PC-9 (cell line): ENCODE results near the gene UMAD1. TPM values are rescaled to one million over a fixed set of nuclear protein-coding genes. Genes with fewer than 3 reads are reported as not detected.

Experiments
- BruUV-seq: library from RNA; stranded (reverse); fragments of 400-500 nt; replicated peaks from 2 replicates; lab custom pipeline; 2021; lab: Mats Ljungman, UMichigan
- CTCF ChIA-PET: fragments of 300-600 bp; sonication (Branson Sonifier 250); formaldehyde crosslinking; loops from one replicate; lab custom pipeline; 2022; ENCODE audit warnings: antibody characterized with exemption; lab: Charles Lee
- POLR2A ChIA-PET: fragments of 300-600 bp; sonication (Branson Sonifier 250); formaldehyde crosslinking; loops from one replicate; lab custom pipeline; 2022; ENCODE audit warnings: antibody characterized with exemption; ENCODE audit not compliant: unreplicated experiment; lab: Charles Lee
- DNase-seq, 2 experiments: peaks; one replicate each; pipeline versions ENCODE4 v3.0.0 to v3.0.0-alpha.2; 2015 to 2022; ENCODE audit warnings: mixed read lengths in 1 of 2
- H2AFZ ChIP-seq: fragments of 200-600 bp; sonication (generic); 2 replicates; pipeline ENCODE4 v1.8.1; 2017; ENCODE audit warnings: antibody characterized with exemption
- H3F3A ChIP-seq: fragments of 200-600 bp; sonication (generic); 2 replicates; pipeline ENCODE4 v1.8.1; 2017; ENCODE audit warnings: antibody characterized with exemption, mild to moderate bottlenecking, low read depth; ENCODE audit not compliant: insufficient read depth
- H3K27ac ChIP-seq: fragments of 200-600 bp; sonication (generic); 2 replicates; pipeline ENCODE4 v1.6.1; 2016; ENCODE audit warnings: mixed run types
- H3K27me3 ChIP-seq: fragments of 200-600 bp; sonication (generic); 2 replicates; pipeline ENCODE4 v1.6.1; 2016; ENCODE audit warnings: low read depth, mixed run types; ENCODE audit not compliant: insufficient read depth
- H3K36me3 ChIP-seq: fragments of 200-600 bp; sonication (generic); 2 replicates; pipeline ENCODE4 v1.6.1; 2016; ENCODE audit warnings: low read depth, mixed run types
- H3K4me1 ChIP-seq: fragments of 200-600 bp; sonication (generic); replicated peaks from 2 replicates; pipeline ENCODE4 v1.6.1; 2016; ENCODE audit warnings: mixed run types; ENCODE audit not compliant: insufficient read depth
- H3K4me2 ChIP-seq: fragments of 200-600 bp; sonication (generic); 2 replicates; pipeline ENCODE4 v1.6.1; 2017; ENCODE audit warnings: mixed run types
- H3K4me3 ChIP-seq: fragments of 200-600 bp; sonication (generic); 2 replicates; pipeline ENCODE4 v1.6.1; 2016; ENCODE audit warnings: mixed run types
- H3K79me2 ChIP-seq: fragments of 200-600 bp; sonication (generic); 2 replicates; pipeline ENCODE4 v1.6.1; 2017; ENCODE audit warnings: low read depth, mixed run types
- H3K9me2 ChIP-seq: fragments of 200-600 bp; sonication (generic); 2 replicates; pipeline ENCODE4 v1.8.1; 2017; ENCODE audit warnings: mild to moderate bottlenecking; ENCODE audit not compliant: insufficient read depth
- H3K9me3 ChIP-seq: fragments of 200-600 bp; sonication (generic); 2 replicates; pipeline ENCODE4 v1.8.1; 2016; ENCODE audit warnings: low read depth; ENCODE audit not compliant: insufficient read depth
- H4K20me1 ChIP-seq: fragments of 200-600 bp; sonication (generic); 2 replicates; pipeline ENCODE4 v1.8.1; 2017; ENCODE audit not compliant: insufficient read depth
- EZH2 ChIP-seq: fragments of 200-600 bp; sonication (generic); IDR thresholded peaks from 2 replicates; pipeline ENCODE4 v1.8.0; 2017; ENCODE audit warnings: antibody characterized with exemption, low read depth
- intact Hi-C: fragments of 100-400 bp; cut with micrococcal nuclease; formaldehyde crosslinking; loops from one replicate; pipeline ENCODE4 v1.10.0; 2022; ENCODE audit not compliant: unreplicated experiment
- total RNA-seq: library from RNA; stranded (reverse); gene quantifications from 2 replicates; pipeline ENCODE4 v1.2.3, GENCODE V29; 2021
- TF ChIP-seq, protein P1 (sequence below): fragments of 200-600 bp; sonication (generic); conservative IDR thresholded peaks from 2 replicates; pipeline ENCODE4 v1.6.1; 2017; ENCODE audit warnings: mixed run types, antibody characterized with exemption, mild to moderate bottlenecking, moderate library complexity

Gene UMAD1
- total RNA-seq, 1 experiment from 2014 or later, result 20.5 TPM

DNA sequence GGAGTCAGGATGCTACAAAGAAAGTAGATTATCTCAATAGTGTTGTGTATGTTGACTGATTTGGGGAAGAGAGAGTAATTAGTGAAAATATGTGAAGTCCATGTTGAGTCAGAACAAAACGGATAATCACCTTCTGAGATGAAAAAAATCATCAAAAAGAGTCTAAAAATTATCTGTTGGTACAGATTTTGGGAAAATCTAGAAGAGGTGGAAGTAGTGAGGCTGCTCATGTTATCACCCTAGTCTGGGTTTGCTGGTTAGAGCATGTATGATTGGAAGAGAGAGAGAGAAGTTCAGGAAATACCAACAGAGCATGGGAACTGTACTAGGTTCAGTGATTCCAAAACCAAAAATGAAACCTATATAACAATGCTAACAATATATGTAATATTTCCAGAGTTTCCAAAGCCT, 65.6 kb downstream of the UMAD1 start:
- BruUV-seq, result no TSS peak
- POLR2A ChIA-PET, result no interaction called here

DNA sequence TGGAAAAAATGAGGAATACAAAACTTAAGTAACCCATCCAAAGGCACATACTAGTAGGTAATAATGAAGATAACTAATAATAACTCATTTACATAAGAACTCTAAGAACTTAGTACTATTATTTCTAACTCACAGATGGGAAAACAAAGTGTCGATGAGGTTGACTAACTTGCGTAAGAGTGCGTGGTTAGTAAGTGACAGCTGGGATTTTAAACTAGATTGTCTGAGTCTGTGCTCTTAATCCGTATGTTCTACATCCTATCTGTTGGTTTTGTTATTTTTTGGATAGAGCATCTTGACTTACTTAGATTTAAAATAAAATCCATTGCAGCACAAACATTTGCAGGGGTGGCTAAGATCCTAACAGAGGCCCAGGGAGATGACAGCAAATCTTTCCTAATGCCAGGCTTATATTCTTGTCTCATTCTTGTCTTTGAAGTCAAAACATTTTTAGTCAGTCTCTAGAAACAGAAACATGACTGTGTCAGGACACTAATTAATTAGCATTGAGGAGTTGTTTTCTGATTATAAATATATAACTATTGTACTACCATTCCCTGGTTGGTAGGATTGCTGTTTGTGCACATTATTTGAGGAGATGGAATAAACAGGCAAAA, 66.1 kb downstream of the UMAD1 start:
- Histone ChIP-seq H3K9me3 (no peaks in the 10 kb centered on the region), H3K9me2 (no peaks in the 10 kb centered on the region), H3F3A (no peaks in the 10 kb centered on the region), H3K36me3 (no peaks in the 10 kb centered on the region), H3K4me2 (no peak overlapping the region), H4K20me1 (no peaks in the 10 kb centered on the region; the same call in 1 of the 2 replicates), H3K4me3 (no peak overlapping the region), H3K4me1 (no peaks in the 10 kb centered on the region), H3K27me3 (no peaks in the 10 kb centered on the region), H2AFZ (no peak overlapping the region), H3K27ac (no peak overlapping the region), H3K79me2 (no peaks in the 10 kb centered on the region)
- ChIA-PET POLR2A (no interaction called here), CTCF (no interaction called here)
- TF ChIP-seq, protein P1, sequence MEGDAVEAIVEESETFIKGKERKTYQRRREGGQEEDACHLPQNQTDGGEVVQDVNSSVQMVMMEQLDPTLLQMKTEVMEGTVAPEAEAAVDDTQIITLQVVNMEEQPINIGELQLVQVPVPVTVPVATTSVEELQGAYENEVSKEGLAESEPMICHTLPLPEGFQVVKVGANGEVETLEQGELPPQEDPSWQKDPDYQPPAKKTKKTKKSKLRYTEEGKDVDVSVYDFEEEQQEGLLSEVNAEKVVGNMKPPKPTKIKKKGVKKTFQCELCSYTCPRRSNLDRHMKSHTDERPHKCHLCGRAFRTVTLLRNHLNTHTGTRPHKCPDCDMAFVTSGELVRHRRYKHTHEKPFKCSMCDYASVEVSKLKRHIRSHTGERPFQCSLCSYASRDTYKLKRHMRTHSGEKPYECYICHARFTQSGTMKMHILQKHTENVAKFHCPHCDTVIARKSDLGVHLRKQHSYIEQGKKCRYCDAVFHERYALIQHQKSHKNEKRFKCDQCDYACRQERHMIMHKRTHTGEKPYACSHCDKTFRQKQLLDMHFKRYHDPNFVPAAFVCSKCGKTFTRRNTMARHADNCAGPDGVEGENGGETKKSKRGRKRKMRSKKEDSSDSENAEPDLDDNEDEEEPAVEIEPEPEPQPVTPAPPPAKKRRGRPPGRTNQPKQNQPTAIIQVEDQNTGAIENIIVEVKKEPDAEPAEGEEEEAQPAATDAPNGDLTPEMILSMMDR, result no peak
- no peak for TF ChIP-seq EZH2
- intact Hi-C loops, result no loop called here
- no TSS peak for BruUV-seq
- DNase-seq, result no peak

More for the DNA sequence above, 65.6 kb downstream of the UMAD1 start:
- Histone ChIP-seq H3K9me2 (no peaks in the 10 kb centered on the region), H3K4me3 (no peak overlapping the region), H3K27me3 (no peaks in the 10 kb centered on the region), H3F3A (no peaks in the 10 kb centered on the region), H3K4me1 (no peaks in the 10 kb centered on the region), H3K27ac (no peak overlapping the region), H4K20me1 (no peaks in the 10 kb centered on the region; the same call in 1 of the 2 replicates), H3K79me2 (no peaks in the 10 kb centered on the region), H2AFZ (no peak overlapping the region), H3K4me2 (no peak overlapping the region), H3K36me3 (no peaks in the 10 kb centered on the region), H3K9me3 (no peaks in the 10 kb centered on the region)
- DNase-seq, result no peak
- no peak for TF ChIP-seq EZH2
- TF ChIP-seq, protein P1, result no peak
- CTCF ChIA-PET, result no interaction called here
- intact Hi-C loops, result no loop called here

DNA sequence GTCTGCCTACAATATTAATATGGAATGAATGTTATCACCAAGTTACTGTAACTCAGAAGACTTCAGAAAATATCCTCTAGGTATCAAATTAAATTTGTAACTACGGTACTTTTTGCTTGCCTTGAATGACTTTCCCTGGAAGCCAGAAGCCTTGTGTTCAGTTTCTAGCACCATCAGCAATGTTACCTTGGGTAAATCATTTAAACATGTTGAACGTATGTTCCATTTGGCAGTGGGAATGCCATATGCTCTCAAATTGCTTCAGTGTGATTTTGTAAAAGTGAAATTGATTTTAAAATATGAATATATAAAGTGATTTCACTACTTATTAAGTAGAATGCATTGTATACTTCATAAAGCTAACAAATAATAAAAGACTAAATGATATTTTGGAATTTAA, 66.7 kb downstream of the UMAD1 start:
- intact Hi-C loops, result no loop called here
- CTCF ChIA-PET, result interaction anchor here (0.6 kb wide), 1 partner anchor 440 kb away, joined by 7 read pairs; no protein-coding TSS in a partner anchor
- TF ChIP-seq EZH2, result no peak
- TF ChIP-seq, protein P1, result no peak

More for the DNA sequence above, 66.7 kb downstream of the UMAD1 start:
- Histone ChIP-seq H3K9me2 (no peaks in the 10 kb centered on the region), H3K4me3 (no peak overlapping the region), H3K36me3 (no peaks in the 10 kb centered on the region), H3K27ac (no peak overlapping the region), H2AFZ (no peak overlapping the region), H3K4me1 (no peaks in the 10 kb centered on the region), H3K4me2 (no peak overlapping the region), H3F3A (no peaks in the 10 kb centered on the region), H3K79me2 (no peaks in the 10 kb centered on the region), H4K20me1 (no peaks in the 10 kb centered on the region; the same call in 1 of the 2 replicates), H3K9me3 (no peaks in the 10 kb centered on the region), H3K27me3 (no peaks in the 10 kb centered on the region)
- POLR2A ChIA-PET, result no interaction called here
- no peak for DNase-seq
- BruUV-seq, result no TSS peak
